GM19452 (cell line): ENCODE data around the gene PSMA2.
A peak's percentile ranks its signal among the peaks of the same experiment; 100 is the strongest.

Source experiments
- ATAC-seq: cut with Tn5 transposase; IDR thresholded peaks from one replicate; pipeline ENCODE4 v1.9.1; 2021; ENCODE audit not compliant: unreplicated experiment

Gene PSMA2

GRCh38 chr7:42940985-42941847 lies 9.2 kb upstream of the PSMA2 start:
- ATAC-seq, result no peak

GRCh38 chr7:42939457-42940240 lies 7.7 kb upstream of the PSMA2 start:
- ATAC-seq, result no peak

GRCh38 chr7:42935861-42936260 lies 3.9 kb upstream of the PSMA2 start:
- no peak for ATAC-seq

GRCh38 chr7:42934291-42934690 lies 2.3 kb upstream of the PSMA2 start:
- ATAC-seq, result no peak

GRCh38 chr7:42932811-42933591 lies 1.0 kb upstream of the PSMA2 start:
- ATAC-seq, result no peak

GRCh38 chr7:42931447-42931833 lies 534 bp downstream of the PSMA2 start:
- ATAC-seq, result no peak

- no peak for ATAC-seq
Observed at GRCh38 chr7:42930889-42931288, 1.1 kb downstream of the PSMA2 start.

GRCh38 chr7:42929449-42929848 lies 2.5 kb downstream of the PSMA2 start:
- ATAC-seq, result no peak

- ATAC-seq, result no peak
Observed at GRCh38 chr7:42928754-42929153, 3.2 kb downstream of the PSMA2 start.

GRCh38 chr7:42926204-42926603 lies 5.8 kb downstream of the PSMA2 start:
- ATAC-seq, result no peak

- ATAC-seq, result no peak
Observed at GRCh38 chr7:42925630-42926029, 6.3 kb downstream of the PSMA2 start.

- ATAC-seq, result no peak
Observed at GRCh38 chr7:42924223-42924838, 7.6 kb downstream of the PSMA2 start.

GRCh38 chr7:42922017-42922753 lies 9.8 kb downstream of the PSMA2 start:
- ATAC-seq, result no peak

- ATAC-seq, result no peak
Observed at GRCh38 chr7:42915356-42915755, 16.6 kb downstream of the PSMA2 start.

- ATAC-seq, result no peak
Observed at GRCh38 chr7:42914421-42915045, 17.4 kb downstream of the PSMA2 start.

- ATAC-seq, result no peak
Observed at GRCh38 chr7:42914009-42914408, 18.0 kb downstream of the PSMA2 start.

GRCh38 chr7:42913591-42913990 lies 18.4 kb downstream of the PSMA2 start:
- no peak for ATAC-seq

GRCh38 chr7:42911454-42912447 lies 20.2 kb downstream of the PSMA2 start, which contains the start of gene C7orf25:
TSS of gene C7orf25 (minus strand) at chr7:42912070. CDS start at chr7:42910900, 1,170 bp downstream.
- peak; percentile 92 for ATAC-seq
